NCI-H2107 treated with DMSO at 0.1 percent for 48 hours (cell line): ENCODE data around the gene DSCAML1.
"Not testable (repeated sequence)": the region's sequence is repeated elsewhere in the genome, so short reads cannot be mapped to it uniquely, and the experiment has no call there.

Source experiments
- DNase-seq: peaks from one replicate; lab custom pipeline; 2025; ENCODE audit not compliant: unreplicated experiment; lab: John Stamatoyannopoulos, UW

Gene DSCAML1

GRCh38 chr11:117819096-117820040 is 22.4 kb upstream of the DSCAML1 start:
- DNase-seq, result peak; percentile 70

- DNase-seq, result no peak
Observed at GRCh38 chr11:117818041-117818873, 21.2 kb upstream of the DSCAML1 start.

- peak; percentile 66 for DNase-seq
Observed at GRCh38 chr11:117817368-117818040, 20.5 kb upstream of the DSCAML1 start.

- no peak for DNase-seq
Observed at GRCh38 chr11:117816846-117817367, 19.9 kb upstream of the DSCAML1 start.

- DNase-seq, result no peak
Observed at GRCh38 chr11:117816151-117816741, 19.2 kb upstream of the DSCAML1 start.

- no peak for DNase-seq
Observed at GRCh38 chr11:117815262-117815803, 18.3 kb upstream of the DSCAML1 start.

GRCh38 chr11:117814766-117815261 is 17.8 kb upstream of the DSCAML1 start:
- peak; percentile 88 for DNase-seq

- no peak for DNase-seq
Observed at GRCh38 chr11:117814204-117814765, 17.3 kb upstream of the DSCAML1 start.

GRCh38 chr11:117810056-117810451 is 13.0 kb upstream of the DSCAML1 start:
- not testable (repeated sequence) for DNase-seq

GRCh38 chr11:117809236-117810055 is 12.4 kb upstream of the DSCAML1 start:
- peak; percentile 58 for DNase-seq

GRCh38 chr11:117808784-117809183 is 11.8 kb upstream of the DSCAML1 start:
- no peak for DNase-seq

GRCh38 chr11:117807482-117808327 is 10.7 kb upstream of the DSCAML1 start:
- DNase-seq, result peak; percentile 32

- no peak for DNase-seq
Observed at GRCh38 chr11:117806846-117807245, 9.8 kb upstream of the DSCAML1 start.

- no peak for DNase-seq
Observed at GRCh38 chr11:117805045-117805444, 8.0 kb upstream of the DSCAML1 start.

GRCh38 chr11:117803896-117804295 is 6.9 kb upstream of the DSCAML1 start:
- DNase-seq, result no peak

- DNase-seq, result no peak
Observed at GRCh38 chr11:117799634-117800033, 2.6 kb upstream of the DSCAML1 start.

- DNase-seq, result no peak
Observed at GRCh38 chr11:117796456-117796871, 552 bp downstream of the DSCAML1 start.
